ENCODE results near the gene DCTN5. TPM values are rescaled to one million over a fixed set of nuclear protein-coding genes. Genes with fewer than 3 reads are reported as not detected.

Gene DCTN5
- total and polyA plus RNA-seq, 2 of the 13 experiments (the other 11 are each of a cell fraction or from before 2014, with no cell fraction given): 105 to 207 TPM

DNA sequence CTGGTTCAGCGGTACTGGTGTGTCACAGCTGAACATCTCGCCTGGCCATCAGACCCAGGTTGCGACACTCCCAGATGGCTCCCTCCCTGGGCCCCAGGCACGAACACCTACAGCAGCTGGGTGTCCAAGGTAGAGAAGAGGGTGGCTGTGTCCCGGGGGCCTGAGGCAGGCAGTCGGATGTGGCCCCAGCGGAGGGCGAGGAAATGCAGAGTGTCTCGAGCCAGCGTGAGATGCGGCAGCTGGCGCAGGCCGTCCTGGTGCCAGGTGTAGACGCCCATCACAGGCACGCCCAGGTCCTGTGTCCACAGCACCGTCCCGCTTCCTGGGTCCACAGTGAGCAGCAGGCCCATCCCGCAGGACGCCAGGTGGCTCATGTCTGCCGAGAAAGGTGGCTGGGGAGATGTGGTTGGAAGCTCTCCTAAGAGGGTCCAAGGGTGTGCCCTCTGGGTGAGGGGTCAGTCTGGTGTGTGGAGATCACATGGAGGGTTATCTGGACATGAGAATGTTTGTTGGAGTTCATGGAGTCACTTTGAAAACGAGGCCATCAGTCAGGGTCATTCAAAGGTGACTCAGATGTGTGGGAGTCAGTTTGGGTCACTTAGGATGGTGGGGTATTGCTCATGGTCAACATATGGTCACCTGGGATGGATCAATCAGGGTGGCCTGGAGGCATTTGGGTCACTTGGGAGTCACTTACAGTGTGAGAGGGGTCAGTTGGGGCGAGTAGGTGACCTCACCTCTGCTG lies 63.7 kb downstream of the DCTN5 start (continued):
- TF ChIP-seq TERF1 (CRISPR knock-in tag; IDR thresholded peaks at IDR 0.05): peak; percentile 63; the same call in 1 of the 2 replicates
- no peak; the same call in 1 of the 2 replicates for TF ChIP-seq PHF21A (CRISPR knock-in tag; IDR thresholded peaks at IDR 0.05)
- TF ChIP-seq CHD4 (IDR thresholded peaks at IDR 0.05; ENCODE audit: borderline replicate concordance, low read length): no peak
- no peak for TF ChIP-seq KLF16 (CRISPR knock-in tag; IDR thresholded peaks at IDR 0.05)
- TF ChIP-seq PPARG (CRISPR knock-in tag; conservative IDR thresholded peaks at IDR 0.05): peak; percentile 64
- peak in 1 of 2 experiments; percentile 81; a peak in 3 of 4 replicates for TF ChIP-seq NR2F1 (CRISPR knock-in tag; IDR thresholded peaks at IDR 0.05)
- TF ChIP-seq ZNF460 (CRISPR knock-in tag; IDR thresholded peaks at IDR 0.05; ENCODE audit: borderline replicate concordance): no peak
- TF ChIP-seq SRSF9 (IDR thresholded peaks at IDR 0.05; ENCODE audit: borderline replicate concordance, insufficient read depth, low read depth, low read length, poor library complexity, severe bottlenecking): no peak
- TF ChIP-seq RFXAP (CRISPR knock-in tag; IDR thresholded peaks at IDR 0.05; ENCODE audit: borderline replicate concordance): no peak
- TF ChIP-seq DDIT3 (CRISPR knock-in tag; IDR thresholded peaks at IDR 0.05): no peak
- TF ChIP-seq ZNF724P (CRISPR knock-in tag; IDR thresholded peaks at IDR 0.05; ENCODE audit: borderline replicate concordance): 0 out of 2 replicates have a peak, but pooled peaks have one; percentile 6
- no peak for TF ChIP-seq PHB2 (IDR thresholded peaks at IDR 0.05; ENCODE audit: partially characterized antibody)
- 0 out of 2 replicates have a peak, but pooled peaks have one; percentile 34 for TF ChIP-seq ZNF280B (CRISPR knock-in tag; IDR thresholded peaks at IDR 0.05; ENCODE audit: borderline replicate concordance)
- no peak for TF ChIP-seq ZNF160 (CRISPR knock-in tag; IDR thresholded peaks at IDR 0.05)
- no peak for TF ChIP-seq SNAI1 (CRISPR knock-in tag; IDR thresholded peaks at IDR 0.05; ENCODE audit: borderline replicate concordance)
- no peak for TF ChIP-seq TFDP1 (CRISPR knock-in tag; IDR thresholded peaks at IDR 0.05; ENCODE audit: borderline replicate concordance)
- TF ChIP-seq ARID2 (CRISPR knock-in tag; IDR thresholded peaks at IDR 0.05; ENCODE audit: borderline replicate concordance): no peak
- 0 out of 2 replicates have a peak, but pooled peaks have one; percentile 72 for TF ChIP-seq ZBTB4 (CRISPR knock-in tag; IDR thresholded peaks at IDR 0.05; ENCODE audit: borderline replicate concordance)
- TF ChIP-seq RBM22 (optimal IDR thresholded peaks at IDR 0.05; ENCODE audit: low read length): no peak
